HCT116 (cell line): Measurements from ENCODE around the gene ZNF488. TPM values are rescaled to one million over a fixed set of nuclear protein-coding genes. Genes with fewer than 3 reads are reported as not detected.

ENCODE experiments used
- ATAC-seq: fragments of 200-7000 bp; cut with Tn5 transposase; 2 replicates; pipeline ENCODE4 v1.9.1; 2020; ENCODE audit warnings: mild to moderate bottlenecking, moderate library complexity
- BruUV-seq: library from RNA; stranded (reverse); fragments of 400-500 nt; replicated peaks from 2 replicates; lab custom pipeline; 2021; lab: Mats Ljungman, UMichigan
- CTCF ChIA-PET: fragments of 300-600 bp; sonication (Branson Sonifier 250); formaldehyde crosslinking; loops from one replicate; lab custom pipeline; 2021; ENCODE audit warnings: antibody characterized with exemption; lab: Charles Lee
- POLR2A ChIA-PET: fragments of 300-600, 350-600 bp; sonication (Branson Sonifier 250); formaldehyde crosslinking; loops from one replicate; lab custom pipeline; 2021; ENCODE audit warnings: antibody characterized with exemption; lab: Charles Lee
- RAD21 ChIA-PET, 2 experiments: fragments of 300-600 bp; sonication (Branson Sonifier 250); formaldehyde crosslinking; loops; one replicate each; lab custom pipeline; 2023; ENCODE audit warnings: low total read pairs in 2 of 2; ENCODE audit not compliant: uncharacterized antibody in 2 of 2, unreplicated experiment in 2 of 2, low non-redundant PET in 1 of 2; lab: Charles Lee
- DNase-seq: peaks from one replicate; pipeline ENCODE4 v3.0.0-alpha.2; 2010; ENCODE audit warnings: low read depth, low spot score
- H2AFZ ChIP-seq: fragments of 200-600 bp; shearing (Covaris generic), sonication (generic); 2 replicates; pipeline ENCODE4 v1.6.1; 2017; ENCODE audit warnings: low read depth, mixed run types, mixed read lengths, antibody characterized with exemption, low read length; ENCODE audit not compliant: poor library complexity, severe bottlenecking
- H3K27ac ChIP-seq: 2 replicates; pipeline ENCODE4 v1.5.1; 2012; ENCODE audit warnings: low read depth, low read length
- H3K27me3 ChIP-seq: fragments of 200-600 bp; sonication (generic); 2 replicates; pipeline ENCODE4 v1.6.1; 2016; ENCODE audit warnings: mixed run types, low read length, mixed read lengths; ENCODE audit not compliant: insufficient read depth
- H3K36me3 ChIP-seq, 2 experiments: fragments of 200-500 bp in 1 of 2; fragments of 200-600 bp in 1 of 2; sonication (Bioruptor generic) in 1 of 2; sonication (generic) in 1 of 2; 2 replicates each; pipeline versions ENCODE4 v1.5.1 to v1.6.1; 2014 to 2016; ENCODE audit warnings: low read length in 2 of 2, inconsistent platforms in 1 of 2, mixed read lengths in 1 of 2, mixed run types in 1 of 2; ENCODE audit not compliant: insufficient read depth in 2 of 2, control insufficient read depth in 1 of 2
- H3K4me1 ChIP-seq, 2 experiments: fragments of 200-600 bp in 1 of 2; sonication (generic) in 1 of 2; 2 replicates each; pipeline versions ENCODE4 v1.5.1 to v1.6.1; 2012 to 2017; ENCODE audit warnings: low read length in 2 of 2, inconsistent platforms in 1 of 2, mild to moderate bottlenecking in 1 of 2, mixed read lengths in 1 of 2, mixed run types in 1 of 2, moderate library complexity in 1 of 2; ENCODE audit not compliant: insufficient read depth in 2 of 2, control insufficient read depth in 1 of 2
- H3K4me2 ChIP-seq: fragments of 200-600 bp; sonication (generic); 2 replicates; pipeline ENCODE4 v1.6.1; 2017; ENCODE audit warnings: mixed run types, low read length, mixed read lengths
- H3K4me3 ChIP-seq, 2 experiments: fragments of 200-600 bp in 1 of 2; sonication (generic) in 1 of 2; replicated peaks in 1 of 2; 2 replicates each; pipeline ENCODE4 v1.5.1; 2011 to 2016; ENCODE audit warnings: low read length in 2 of 2, control low read depth in 1 of 2, low read depth in 1 of 2, mild to moderate bottlenecking in 1 of 2, mixed read lengths in 1 of 2, mixed run types in 1 of 2
- H3K79me2 ChIP-seq: fragments of 200-600 bp; sonication (generic); 2 replicates; pipeline ENCODE4 v1.6.1; 2017; ENCODE audit warnings: mild to moderate bottlenecking, mixed run types, low read length, moderate library complexity, mixed read lengths; ENCODE audit not compliant: insufficient read depth
- H3K9ac ChIP-seq: fragments of 200-600 bp; sonication (generic); 2 replicates; pipeline ENCODE4 v1.6.1; 2016; ENCODE audit warnings: low read length, mixed read lengths
- H3K9me2 ChIP-seq: fragments of 200-600 bp; sonication (generic), shearing (Covaris generic); 2 replicates; pipeline ENCODE4 v1.6.1; 2017; ENCODE audit warnings: mixed run types, mild to moderate bottlenecking, moderate library complexity; ENCODE audit not compliant: insufficient read depth
- H3K9me3 ChIP-seq, 2 experiments: fragments of 200-500 bp in 1 of 2; fragments of 200-600 bp in 1 of 2; sonication (Bioruptor generic) in 1 of 2; sonication (generic) in 1 of 2; 2 replicates each; pipeline ENCODE4 v1.6.1; 2014 to 2017; ENCODE audit warnings: low read length in 2 of 2, mixed read lengths in 2 of 2, inconsistent platforms in 1 of 2, low read depth in 1 of 2, mild to moderate bottlenecking in 1 of 2, mixed run types in 1 of 2, moderate library complexity in 1 of 2; ENCODE audit not compliant: control insufficient read depth in 1 of 2, insufficient read depth in 1 of 2
- H4K20me1 ChIP-seq: fragments of 200-600 bp; sonication (generic), shearing (Covaris generic); 2 replicates; pipeline ENCODE4 v1.6.1; 2017; ENCODE audit warnings: mixed run types, mild to moderate bottlenecking, moderate library complexity; ENCODE audit not compliant: insufficient read depth
- ATF3 ChIP-seq: IDR thresholded peaks from 2 replicates; pipeline ENCODE4 v1.6.1; 2012
- CBX3 ChIP-seq: IDR thresholded peaks from 2 replicates; pipeline ENCODE4 v1.6.1; 2012; ENCODE audit warnings: low read depth
- CEBPB ChIP-seq: IDR thresholded peaks from 2 replicates; pipeline ENCODE4 v1.6.1; 2012; ENCODE audit warnings: low read depth
- EGR1 ChIP-seq: IDR thresholded peaks from 2 replicates; pipeline ENCODE4 v1.6.1; 2012; ENCODE audit warnings: low read depth
- ELF1 ChIP-seq: IDR thresholded peaks from 2 replicates; pipeline ENCODE4 v1.6.1; 2012; ENCODE audit warnings: low read depth, borderline replicate concordance
- FOSL1 ChIP-seq: IDR thresholded peaks from 2 replicates; pipeline ENCODE4 v1.6.1; 2012; ENCODE audit warnings: low read depth
- JUND ChIP-seq: IDR thresholded peaks from 2 replicates; pipeline ENCODE4 v1.6.1; 2012
- MAX ChIP-seq: IDR thresholded peaks from 2 replicates; pipeline ENCODE4 v1.6.1; 2012
- RAD21 ChIP-seq: IDR thresholded peaks from 2 replicates; pipeline ENCODE4 v1.6.1; 2012; ENCODE audit warnings: low read depth, mild to moderate bottlenecking
- REST ChIP-seq: IDR thresholded peaks from 2 replicates; pipeline ENCODE4 v1.6.1; 2012; ENCODE audit warnings: low read depth
- SIN3A ChIP-seq: IDR thresholded peaks from 2 replicates; pipeline ENCODE4 v1.6.1; 2012; ENCODE audit warnings: low read depth
- SRF ChIP-seq: IDR thresholded peaks from 2 replicates; pipeline ENCODE4 v1.6.1; 2012; ENCODE audit warnings: low read depth
- TCF7L2 ChIP-seq: IDR thresholded peaks from 2 replicates; pipeline ENCODE4 v1.7.0; 2011; ENCODE audit warnings: borderline replicate concordance, inconsistent platforms; ENCODE audit not compliant: insufficient read depth, insufficient read length; ENCODE audit errors: extremely low read depth
- ZBTB33 ChIP-seq: IDR thresholded peaks from 2 replicates; pipeline ENCODE4 v1.6.1; 2011; ENCODE audit warnings: mild to moderate bottlenecking, low read length, moderate library complexity; ENCODE audit not compliant: insufficient replicate concordance; ENCODE audit errors: extremely low read depth
- ZFX ChIP-seq: fragments of 450-650 bp; IDR thresholded peaks from 2 replicates; pipeline ENCODE4 v1.6.1; 2017
- ZNF274 ChIP-seq: fragments of 200-500 bp; sonication (Bioruptor generic); IDR thresholded peaks from 2 replicates; pipeline ENCODE4 v1.6.1; 2014; ENCODE audit warnings: mild to moderate bottlenecking, low read depth, low read length, inconsistent platforms
- intact Hi-C: fragments of 100-400 bp; cut with micrococcal nuclease; formaldehyde crosslinking; loops from 2 replicates; pipeline ENCODE4 v1.10.0; 2022
- total RNA-seq: library from RNA; stranded (reverse); gene quantifications from one replicate; pipeline ENCODE4 v1.2.1, GENCODE V29; 2021; ENCODE audit not compliant: unreplicated experiment

The ZNF488 gene
- total RNA-seq, 1 experiment from 2014 or later, result 3.9 TPM

GRCh38 chr10:47320812-47321211 lies 63.3 kb downstream of the ZNF488 start:
- H4K20me1 ChIP-seq, result no peaks in the 10 kb centered on the region
- H3K9me3 ChIP-seq, result no peaks in the 10 kb centered on the region
- RAD21 ChIA-PET, result no interaction called here
- 0 out of 4 replicates have a peak, but pooled peaks cover 0 to 5% of the 10 kb centered on the region in 2 experiments for H3K4me1 ChIP-seq
- no peaks in the 10 kb centered on the region for H3K9me2 ChIP-seq
- intact Hi-C loops, result no loop called here
- DNase-seq (no peak), ATAC-seq (no peak)
- no peaks in the 10 kb centered on the region for H3K79me2 ChIP-seq
- H2AFZ ChIP-seq, result no peak overlapping the region
- CTCF ChIA-PET, result interaction anchor here (0.9 kb wide), 1 partner anchor 20 kb away, joined by 3 read pairs; no protein-coding TSS in a partner anchor
- H3K4me3 ChIP-seq, result no peak overlapping the region
- H3K36me3 ChIP-seq, result no peaks in the 10 kb centered on the region
- H3K9ac ChIP-seq, result no peak overlapping the region
- H3K27me3 ChIP-seq, result no peaks in the 10 kb centered on the region
- POLR2A ChIA-PET, result no interaction called here
- no TSS peak for BruUV-seq
- no peak overlapping the region for H3K4me2 ChIP-seq
- no peak overlapping the region for H3K27ac ChIP-seq
- TF ChIP-seq JUND (no peak), ATF3 (no peak), FOSL1 (no peak), EGR1 (no peak), ZBTB33 (no peak), REST (no peak), CEBPB (no peak), ZNF274 (no peak), TCF7L2 (no peak), MAX (no peak), ZFX (no peak), RAD21 (no peak), SRF (no peak), CBX3 (no peak), SIN3A (no peak), ELF1 (no peak)
- TF ChIP-seq, all 23 proteins: peak for 0
